PC-3 (cell line): ENCODE results near the gene MYH10. TPM values are rescaled to one million over a fixed set of nuclear protein-coding genes. Genes with fewer than 3 reads are reported as not detected.

Source experiments
- ATAC-seq: fragments of 200-7000 bp; cut with Tn5 transposase; 2 replicates; pipeline ENCODE4 v1.9.1; 2020; ENCODE audit warnings: mild to moderate bottlenecking, moderate library complexity
- BruUV-seq: library from RNA; stranded (reverse); fragments of 400-500 nt; replicated peaks from 2 replicates; lab custom pipeline; 2021; lab: Mats Ljungman, UMichigan
- CTCF ChIA-PET: fragments of 300-600 bp; sonication (Branson Sonifier 250); formaldehyde crosslinking; loops from one replicate; lab custom pipeline; 2022; ENCODE audit warnings: antibody characterized with exemption; lab: Charles Lee
- POLR2A ChIA-PET: fragments of 300-600 bp; sonication (Branson Sonifier 250); formaldehyde crosslinking; loops from one replicate; lab custom pipeline; 2022; ENCODE audit warnings: antibody characterized with exemption; ENCODE audit not compliant: unreplicated experiment; lab: Charles Lee
- DNase-seq: peaks from one replicate; pipeline ENCODE4 v3.0.0-alpha.2; 2015
- H2AFZ ChIP-seq: fragments of 300-600 bp; sonication (generic); 2 replicates; pipeline ENCODE4 v1.6.0; 2016; ENCODE audit warnings: antibody characterized with exemption, low read length
- H3F3A ChIP-seq: fragments of 300-600 bp; sonication (generic); one replicate; pipeline ENCODE4 v1.6.0; 2017; ENCODE audit warnings: antibody characterized with exemption, low read length, control low read depth, mild to moderate bottlenecking; ENCODE audit not compliant: unreplicated experiment
- H3K27ac ChIP-seq: fragments of 300-600 bp; sonication (generic); 2 replicates; pipeline ENCODE4 v1.5.1; 2016; ENCODE audit warnings: mild to moderate bottlenecking, low read length
- H3K27me3 ChIP-seq: fragments of 300-600 bp; sonication (generic); 2 replicates; pipeline ENCODE4 v1.6.1; 2016; ENCODE audit warnings: low read length, mixed read lengths
- H3K36me3 ChIP-seq: fragments of 300-600 bp; sonication (generic); 2 replicates; pipeline ENCODE4 v1.6.1; 2016; ENCODE audit warnings: low read depth, mixed run types, low read length, mixed read lengths
- H3K4me1 ChIP-seq: fragments of 300-600 bp; sonication (generic); 2 replicates; pipeline ENCODE4 v1.5.1; 2016; ENCODE audit warnings: low read length; ENCODE audit not compliant: insufficient read depth
- H3K4me2 ChIP-seq: fragments of 300-600 bp; sonication (generic); 2 replicates; pipeline ENCODE4 v1.6.0; 2016; ENCODE audit warnings: low read length
- H3K4me3 ChIP-seq: fragments of 300-600 bp; sonication (generic); 2 replicates; pipeline ENCODE4 v1.5.1; 2016; ENCODE audit warnings: mild to moderate bottlenecking, low read length, mixed read lengths
- H3K79me2 ChIP-seq: fragments of 300-600 bp; sonication (generic); 2 replicates; pipeline ENCODE4 v1.6.1; 2017; ENCODE audit warnings: low read length, mixed read lengths
- H3K9ac ChIP-seq: fragments of 300-600 bp; sonication (generic); 2 replicates; pipeline ENCODE4 v1.6.0; 2016; ENCODE audit warnings: mild to moderate bottlenecking, low read length
- H3K9me2 ChIP-seq: fragments of 300-600 bp; sonication (generic); replicated peaks from 2 replicates; pipeline ENCODE4 v1.6.1; 2016; ENCODE audit warnings: mixed run types, low read length, mixed read lengths
- H3K9me3 ChIP-seq: fragments of 300-600 bp; sonication (generic); 2 replicates; pipeline ENCODE4 v1.6.1; 2016; ENCODE audit warnings: low read length, mixed read lengths
- H4K20me1 ChIP-seq: fragments of 300-600 bp; sonication (generic); 2 replicates; pipeline ENCODE4 v1.6.1; 2016; ENCODE audit warnings: low read length, mixed read lengths
- EZH2 ChIP-seq: fragments of 300-600 bp; sonication (generic); IDR thresholded peaks from one replicate; pipeline ENCODE4 v1.6.1; 2017; ENCODE audit warnings: antibody characterized with exemption, mild to moderate bottlenecking, low read length; ENCODE audit not compliant: unreplicated experiment
- EZH2phosphoT487 ChIP-seq: fragments of 300-600 bp; sonication (generic); IDR thresholded peaks from 2 replicates; pipeline ENCODE4 v1.6.1; 2018; ENCODE audit warnings: mild to moderate bottlenecking, antibody characterized with exemption, low read length, borderline replicate concordance
- intact Hi-C: fragments of 100-400 bp; cut with micrococcal nuclease; formaldehyde crosslinking; loops from 2 replicates; pipeline ENCODE4 v1.9.0; 2023
- total RNA-seq: library from RNA; depleted of rRNA; stranded (reverse); fragments of >200 nt; gene quantifications from 2 replicates; pipeline ENCODE4 v1.2.3, GENCODE V29; 2014
- TF ChIP-seq, protein P1 (sequence below): fragments of 300-600 bp; sonication (generic); conservative IDR thresholded peaks from 2 replicates; pipeline ENCODE4 v1.5.1; 2017; ENCODE audit warnings: antibody characterized with exemption, low read depth, mild to moderate bottlenecking, low read length

The MYH10 gene
- total RNA-seq, 1 experiment from 2014 or later: 44.6 TPM

- no peak for DNase-seq
- intact Hi-C loops: no loop called here
- ATAC-seq: no peak
- ChIA-PET POLR2A (no interaction called here), CTCF (no interaction called here)
- no peaks in the 10 kb centered on the region for H3F3A ChIP-seq
- no peak overlapping the region for H3K9ac ChIP-seq
- H3K4me3 ChIP-seq: no peak overlapping the region
- no peak overlapping the region for H2AFZ ChIP-seq
- H3K27me3 ChIP-seq: no peaks in the 10 kb centered on the region
- H3K9me2 ChIP-seq: no peaks in the 10 kb centered on the region
- no peaks in the 10 kb centered on the region for H3K36me3 ChIP-seq
- TF ChIP-seq, protein P1, sequence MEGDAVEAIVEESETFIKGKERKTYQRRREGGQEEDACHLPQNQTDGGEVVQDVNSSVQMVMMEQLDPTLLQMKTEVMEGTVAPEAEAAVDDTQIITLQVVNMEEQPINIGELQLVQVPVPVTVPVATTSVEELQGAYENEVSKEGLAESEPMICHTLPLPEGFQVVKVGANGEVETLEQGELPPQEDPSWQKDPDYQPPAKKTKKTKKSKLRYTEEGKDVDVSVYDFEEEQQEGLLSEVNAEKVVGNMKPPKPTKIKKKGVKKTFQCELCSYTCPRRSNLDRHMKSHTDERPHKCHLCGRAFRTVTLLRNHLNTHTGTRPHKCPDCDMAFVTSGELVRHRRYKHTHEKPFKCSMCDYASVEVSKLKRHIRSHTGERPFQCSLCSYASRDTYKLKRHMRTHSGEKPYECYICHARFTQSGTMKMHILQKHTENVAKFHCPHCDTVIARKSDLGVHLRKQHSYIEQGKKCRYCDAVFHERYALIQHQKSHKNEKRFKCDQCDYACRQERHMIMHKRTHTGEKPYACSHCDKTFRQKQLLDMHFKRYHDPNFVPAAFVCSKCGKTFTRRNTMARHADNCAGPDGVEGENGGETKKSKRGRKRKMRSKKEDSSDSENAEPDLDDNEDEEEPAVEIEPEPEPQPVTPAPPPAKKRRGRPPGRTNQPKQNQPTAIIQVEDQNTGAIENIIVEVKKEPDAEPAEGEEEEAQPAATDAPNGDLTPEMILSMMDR: no peak
- TF ChIP-seq EZH2phosphoT487 (no peak), EZH2 (no peak)
- no peak overlapping the region for H3K27ac ChIP-seq
- no peaks in the 10 kb centered on the region for H3K79me2 ChIP-seq
- no peak overlapping the region for H3K4me2 ChIP-seq
- BruUV-seq: no TSS peak
- no peaks in the 10 kb centered on the region for H3K4me1 ChIP-seq
- no peaks in the 10 kb centered on the region for H3K9me3 ChIP-seq
- no peaks in the 10 kb centered on the region for H4K20me1 ChIP-seq
Measured at GRCh38 chr17:8586766-8587165, 43.8 kb downstream of the MYH10 start.

- Histone ChIP-seq H3K9me3 (no peaks in the 10 kb centered on the region), H4K20me1 (no peaks in the 10 kb centered on the region), H3K9me2 (no peaks in the 10 kb centered on the region), H3K4me2 (no peak overlapping the region), H3K27ac (no peak overlapping the region), H3K4me1 (no peaks in the 10 kb centered on the region), H3K9ac (no peak overlapping the region), H2AFZ (no peak overlapping the region), H3K79me2 (no peaks in the 10 kb centered on the region), H3K4me3 (no peak overlapping the region), H3K27me3 (no peaks in the 10 kb centered on the region), H3K36me3 (no peaks in the 10 kb centered on the region), H3F3A (no peaks in the 10 kb centered on the region)
- ATAC-seq (no peak), DNase-seq (no peak)
- intact Hi-C loops: no loop called here
- no peak for TF ChIP-seq EZH2
- TF ChIP-seq, protein P1: no peak
- no peak for TF ChIP-seq EZH2phosphoT487
- POLR2A ChIA-PET: no interaction called here
- CTCF ChIA-PET: no interaction called here
- no TSS peak for BruUV-seq
Measured at GRCh38 chr17:8585911-8586310, 44.6 kb downstream of the MYH10 start.

DNA sequence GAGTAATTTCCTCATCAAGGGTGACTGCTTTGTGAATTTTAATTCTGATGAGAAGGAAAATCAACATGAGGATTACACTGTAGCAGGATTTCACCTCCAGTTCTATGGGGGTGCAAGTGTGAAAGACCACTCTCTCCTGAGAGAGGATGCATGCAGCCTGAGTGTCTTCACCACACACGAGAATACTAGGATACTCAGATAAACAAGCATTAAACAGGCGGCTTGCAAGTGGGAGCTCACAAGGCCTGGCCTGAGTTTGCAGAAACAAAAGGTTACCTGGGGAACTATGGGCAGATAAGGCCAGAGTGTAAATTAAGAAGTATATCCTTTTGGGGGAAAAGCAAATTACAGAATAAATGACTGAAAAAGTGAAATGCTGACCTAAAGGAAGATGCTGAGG, 46.6 kb downstream of the MYH10 start:
- ATAC-seq: no peak
- Histone ChIP-seq H3K4me3 (no peak overlapping the region), H3K9me3 (no peaks in the 10 kb centered on the region), H4K20me1 (no peaks in the 10 kb centered on the region), H3K9ac (no peak overlapping the region), H3K4me1 (no peaks in the 10 kb centered on the region), H3K9me2 (no peaks in the 10 kb centered on the region), H3K27me3 (no peaks in the 10 kb centered on the region), H3K27ac (no peak overlapping the region), H3K36me3 (no peaks in the 10 kb centered on the region), H3K79me2 (no peaks in the 10 kb centered on the region), H3K4me2 (no peak overlapping the region), H3F3A (no peaks in the 10 kb centered on the region), H2AFZ (no peak overlapping the region)
- BruUV-seq: no TSS peak
- intact Hi-C loops: no loop called here
- ChIA-PET CTCF (interaction anchor here (0.6 kb wide), 1 partner anchor 1045 kb away, joined by 3 read pairs; no protein-coding TSS in a partner anchor), POLR2A (no interaction called here)
- TF ChIP-seq, protein P1: no peak
- TF ChIP-seq EZH2: no peak
- no peak for TF ChIP-seq EZH2phosphoT487
- DNase-seq: no peak
